Bronchial epithelial cell (primary cell): ENCODE results near the gene SLC24A3. TPM values are rescaled to one million over a fixed set of nuclear protein-coding genes. Genes with fewer than 3 reads are reported as not detected.

Experiments used
- DNase-seq: peaks from one replicate; pipeline ENCODE4 v3.0.0-alpha.2; 2010; ENCODE audit warnings: low read depth
- FAIRE-seq: peaks from 2 replicates; lab custom pipeline; 2011; peaks lifted over from hg19 to GRCh38; lab: Jason Lieb, UNC
- H3K27me3 ChIP-seq: 2 replicates; pipeline ENCODE4 v1.5.1; 2011; ENCODE audit warnings: low read length; ENCODE audit not compliant: control insufficient read depth, insufficient read depth
- H3K36me3 ChIP-seq: 2 replicates; pipeline ENCODE4 v1.5.1; 2011; ENCODE audit warnings: low read length; ENCODE audit not compliant: control insufficient read depth, insufficient read depth
- H3K4me3 ChIP-seq: 2 replicates; pipeline ENCODE4 v1.5.1; 2011; ENCODE audit warnings: mild to moderate bottlenecking, low read depth, low read length, control low read depth
- CTCF ChIP-seq: IDR thresholded peaks from 2 replicates; pipeline ENCODE4 v1.5.1; 2011; ENCODE audit warnings: mild to moderate bottlenecking, moderate library complexity, low read length, control low read depth, inconsistent platforms; ENCODE audit not compliant: insufficient read depth, severe bottlenecking
- total RNA-seq: library from RNA; depleted of rRNA; stranded (reverse); fragments of >200 nt; gene quantifications from 2 replicates; pipeline ENCODE4 v1.2.1, GENCODE V29; 2014

The SLC24A3 gene
- total RNA-seq, 1 donor from 2014 or later: under 0.01 TPM

GRCh38 chr20:19709635-19710335 lies 497.3 kb downstream of the SLC24A3 start:
- no peak overlapping the region for H3K4me3 ChIP-seq
- H3K36me3 ChIP-seq: no peaks in the 10 kb centered on the region
- peaks cover 3% of the 10 kb centered on the region for H3K27me3 ChIP-seq
- no peak for TF ChIP-seq CTCF
- no peak for DNase-seq
- no peak for FAIRE-seq

GRCh38 chr20:19710336-19711120 lies 498.1 kb downstream of the SLC24A3 start:
- Histone ChIP-seq H3K27me3 (peaks cover 3% of the 10 kb centered on the region), H3K4me3 (no peak overlapping the region), H3K36me3 (no peaks in the 10 kb centered on the region)
- DNase-seq (no peak), FAIRE-seq (peak; percentile 89)
- no peak for TF ChIP-seq CTCF

- peak; percentile 98 for FAIRE-seq
These were observed 498.7 kb downstream of the SLC24A3 start for GRCh38 chr20:19711126-19711525.

GRCh38 chr20:19712721-19713260 lies 500.3 kb downstream of the SLC24A3 start:
- Histone ChIP-seq H3K4me3 (no peak overlapping the region), H3K27me3 (peaks cover 2% of the 10 kb centered on the region), H3K36me3 (no peaks in the 10 kb centered on the region)
- DNase-seq: peak; percentile 47
- TF ChIP-seq CTCF: no peak
- peak; percentile 88 for FAIRE-seq

More at GRCh38 chr20:19711126-19711525, 498.7 kb downstream of the SLC24A3 start:
- Histone ChIP-seq H3K4me3 (no peak overlapping the region), H3K27me3 (peaks cover 2% of the 10 kb centered on the region), H3K36me3 (no peaks in the 10 kb centered on the region)
- no peak for TF ChIP-seq CTCF
- DNase-seq: no peak

GRCh38 chr20:19713822-19714578 lies 501.6 kb downstream of the SLC24A3 start:
- H3K4me3 ChIP-seq: no peak overlapping the region
- no peak for DNase-seq
- no peak for TF ChIP-seq CTCF
- H3K27me3 ChIP-seq: peaks cover under 1% of the 10 kb centered on the region
- FAIRE-seq: no peak
- no peaks in the 10 kb centered on the region for H3K36me3 ChIP-seq
